ENCODE data around the gene TUBA8. TPM values are rescaled to one million over a fixed set of nuclear protein-coding genes. Genes with fewer than 3 reads are reported as not detected.

The TUBA8 gene
- total RNA-seq = 1 to 10 TPM; 1.1 to 1.9 TPM

DNA sequence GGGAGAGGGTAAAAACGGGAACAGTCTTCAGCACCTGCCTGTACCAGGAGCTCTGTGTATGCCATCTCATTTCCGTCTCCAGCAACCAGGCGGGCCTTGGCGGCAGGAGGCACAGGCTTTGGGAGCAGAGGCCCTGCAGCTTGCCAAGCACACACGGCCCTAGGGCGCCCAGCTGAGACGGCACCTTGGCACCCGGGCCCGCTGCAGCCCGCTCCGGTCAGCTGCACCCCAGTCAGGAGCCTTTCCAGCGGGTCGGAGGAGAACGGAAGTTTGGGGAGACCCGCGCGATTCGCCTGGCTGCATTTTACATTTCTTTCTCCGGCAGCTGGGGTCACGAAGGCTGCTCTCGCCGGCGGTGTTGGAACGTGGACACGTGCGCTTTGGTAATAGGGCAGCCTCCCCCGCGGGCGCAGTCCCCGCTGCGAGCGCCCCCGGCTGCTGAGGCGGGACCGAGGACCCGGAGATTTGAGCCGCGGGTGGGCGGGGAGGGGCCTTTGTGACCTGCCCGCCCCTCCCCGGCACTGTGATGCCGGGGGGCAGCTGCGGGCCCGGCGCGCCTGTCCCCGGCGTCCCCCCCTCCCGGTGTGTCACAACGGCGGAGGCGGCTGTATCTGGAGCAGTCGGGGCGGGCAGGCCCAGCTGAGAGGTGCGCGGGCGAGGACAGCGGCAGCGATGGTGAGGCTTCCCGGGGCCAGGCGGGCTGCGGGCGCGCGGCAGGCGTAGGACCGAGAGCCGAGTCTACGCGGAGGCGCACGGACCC lies at the start of gene TUBA8:
TSS of gene TUBA8 (plus strand) at position 616 of the 760 bp plus-strand sequence. CDS start at position 673, 57 bp downstream.

DNA sequence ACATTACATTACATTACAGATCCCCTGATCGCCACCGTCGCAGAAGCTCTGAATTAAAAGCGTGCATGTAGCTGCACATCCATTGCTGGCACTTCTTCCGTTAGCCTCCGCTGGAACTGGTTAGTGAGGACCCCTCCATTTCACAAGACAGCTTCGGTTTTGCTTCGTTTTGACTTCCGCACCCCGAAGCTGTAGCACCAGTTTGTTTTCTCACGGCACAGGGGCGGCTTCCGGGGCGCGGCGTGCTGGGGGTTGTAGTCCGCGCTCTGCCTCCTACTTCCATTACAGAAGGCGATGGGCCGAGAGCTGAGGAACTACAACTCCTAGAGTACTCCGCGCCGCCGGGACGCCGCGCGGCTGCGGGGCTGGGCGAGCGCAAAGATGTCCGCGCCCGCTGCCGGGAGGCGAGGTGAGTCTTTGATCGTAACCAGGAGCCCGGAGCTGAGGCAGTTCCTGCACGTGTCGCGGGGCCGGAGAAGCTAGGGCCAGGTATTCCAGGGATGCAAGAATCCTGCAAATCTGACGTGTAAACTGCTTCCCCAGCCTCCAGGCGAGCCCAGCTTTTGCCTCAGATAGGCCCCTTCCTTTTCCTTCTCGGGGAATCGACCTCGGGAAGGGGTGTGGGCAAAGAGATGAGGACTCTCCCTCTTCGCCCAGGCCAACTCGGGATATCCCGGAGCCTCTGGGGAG lies 32.8 kb upstream of the TUBA8 start, which contains the start of gene PEX26:
TSS of gene PEX26 (plus strand) at position 352 of the 690 bp plus-strand sequence. CDS start 387 bp downstream, outside the sequence.

Other genes with a start within 250 kb of the TUBA8 start
- 10 to 100 TPM; 20.1 to 23.7 TPM for gene MICAL3, start 86.2 kb upstream of the TUBA8 start, total RNA-seq
- gene PEX26, start 32.8 kb upstream of the TUBA8 start, total RNA-seq = 10 to 100 TPM; 37.6 to 38.9 TPM
- 10 to 100 TPM; 11.8 to 11.9 TPM for gene USP18, start 39.4 kb downstream of the TUBA8 start, total RNA-seq

Data from activated naive CD4-positive, alpha-beta T cell treated with anti-CD3 and anti-CD28 coated beads, Interleukin-2, amount 10 ng/mL, durations not matched to agents 5 hours and 36 hours (primary cell).